Measurements from ENCODE around the gene METTL26.

DNA sequence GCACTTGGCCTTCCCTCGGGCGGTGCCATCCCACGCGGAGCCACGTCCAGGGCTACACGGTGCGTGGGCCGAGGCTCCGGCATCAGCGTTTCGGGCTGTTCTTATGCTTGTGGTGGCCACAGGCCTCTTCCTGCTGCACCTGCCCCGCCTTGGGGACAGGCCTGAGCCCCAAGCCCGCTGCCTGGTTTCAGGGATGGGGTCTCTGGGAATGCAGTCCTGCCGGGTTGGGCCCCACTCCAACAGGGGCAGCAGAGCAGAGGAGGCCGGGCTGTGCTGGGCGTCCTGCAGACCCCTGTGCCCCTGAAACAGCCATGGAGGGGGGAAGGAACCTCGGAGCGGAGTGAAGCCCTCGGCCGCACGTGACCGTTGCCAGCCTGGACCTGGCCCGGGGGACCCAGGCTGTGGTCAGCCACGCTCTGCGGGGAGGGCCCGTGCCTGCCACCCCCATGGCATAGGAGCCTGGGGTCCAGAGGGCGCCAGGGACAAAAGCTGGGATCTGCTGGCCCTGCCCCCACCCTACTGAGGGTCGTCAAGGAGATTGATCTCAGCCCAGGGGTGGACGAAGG is 5.8 kb downstream of the METTL26 start:
- TF ChIP-seq POLR2AphosphoS5 (IDR thresholded peaks at IDR 0.05; ENCODE audit: low read depth, low read length): no peak
- no peak for TF ChIP-seq SPI1 (IDR thresholded peaks at IDR 0.05; ENCODE audit: low read depth, low read length)
- no peak for TF ChIP-seq POLR2A (IDR thresholded peaks at IDR 0.05; ENCODE audit: low read depth, low read length)

Data from GM12891 (cell line).